ENCODE data around the gene GPR156.

The GPR156 gene

DNA sequence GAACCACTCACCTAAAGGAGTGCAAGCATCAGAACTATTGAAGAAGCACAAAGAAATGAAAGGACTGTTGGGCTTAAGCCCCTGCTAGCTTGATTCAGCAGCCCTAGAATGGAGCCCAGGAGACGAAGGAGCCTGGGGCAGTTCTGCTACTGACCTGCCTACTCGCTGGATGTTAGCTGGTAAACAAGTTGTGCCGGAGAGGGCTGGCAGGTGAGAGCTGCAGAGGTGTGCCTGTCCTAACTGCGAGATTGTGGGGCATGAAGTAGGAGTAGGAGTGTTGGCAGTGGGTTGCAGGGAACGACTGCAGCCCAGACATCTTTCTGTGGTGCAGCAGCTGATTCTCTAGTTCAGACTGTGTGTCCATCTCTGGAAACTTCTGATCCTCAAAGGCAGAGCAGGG lies 115.6 kb downstream of the GPR156 start:
- TF ChIP-seq YY1 (IDR thresholded peaks at IDR 0.05; ENCODE audit: low read depth) (no peak), RAD21 (IDR thresholded peaks at IDR 0.05; ENCODE audit: low read depth) (no peak), EP300 (IDR thresholded peaks at IDR 0.05; ENCODE audit: borderline replicate concordance) (no peak), CEBPB (IDR thresholded peaks at IDR 0.05) (no peak), CREB1 (IDR thresholded peaks at IDR 0.05; ENCODE audit: low read depth) (no peak), TCF12 (IDR thresholded peaks at IDR 0.05; ENCODE audit: low read depth) (no peak), NFIC (IDR thresholded peaks at IDR 0.05) (no peak), TAF1 (IDR thresholded peaks at IDR 0.05; ENCODE audit: low read depth) (no peak)
- TF ChIP-seq, protein P1, sequence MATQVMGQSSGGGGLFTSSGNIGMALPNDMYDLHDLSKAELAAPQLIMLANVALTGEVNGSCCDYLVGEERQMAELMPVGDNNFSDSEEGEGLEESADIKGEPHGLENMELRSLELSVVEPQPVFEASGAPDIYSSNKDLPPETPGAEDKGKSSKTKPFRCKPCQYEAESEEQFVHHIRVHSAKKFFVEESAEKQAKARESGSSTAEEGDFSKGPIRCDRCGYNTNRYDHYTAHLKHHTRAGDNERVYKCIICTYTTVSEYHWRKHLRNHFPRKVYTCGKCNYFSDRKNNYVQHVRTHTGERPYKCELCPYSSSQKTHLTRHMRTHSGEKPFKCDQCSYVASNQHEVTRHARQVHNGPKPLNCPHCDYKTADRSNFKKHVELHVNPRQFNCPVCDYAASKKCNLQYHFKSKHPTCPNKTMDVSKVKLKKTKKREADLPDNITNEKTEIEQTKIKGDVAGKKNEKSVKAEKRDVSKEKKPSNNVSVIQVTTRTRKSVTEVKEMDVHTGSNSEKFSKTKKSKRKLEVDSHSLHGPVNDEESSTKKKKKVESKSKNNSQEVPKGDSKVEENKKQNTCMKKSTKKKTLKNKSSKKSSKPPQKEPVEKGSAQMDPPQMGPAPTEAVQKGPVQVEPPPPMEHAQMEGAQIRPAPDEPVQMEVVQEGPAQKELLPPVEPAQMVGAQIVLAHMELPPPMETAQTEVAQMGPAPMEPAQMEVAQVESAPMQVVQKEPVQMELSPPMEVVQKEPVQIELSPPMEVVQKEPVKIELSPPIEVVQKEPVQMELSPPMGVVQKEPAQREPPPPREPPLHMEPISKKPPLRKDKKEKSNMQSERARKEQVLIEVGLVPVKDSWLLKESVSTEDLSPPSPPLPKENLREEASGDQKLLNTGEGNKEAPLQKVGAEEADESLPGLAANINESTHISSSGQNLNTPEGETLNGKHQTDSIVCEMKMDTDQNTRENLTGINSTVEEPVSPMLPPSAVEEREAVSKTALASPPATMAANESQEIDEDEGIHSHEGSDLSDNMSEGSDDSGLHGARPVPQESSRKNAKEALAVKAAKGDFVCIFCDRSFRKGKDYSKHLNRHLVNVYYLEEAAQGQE (IDR thresholded peaks at IDR 0.05; ENCODE audit: low read depth) = no peak
- TF ChIP-seq, protein P2, sequence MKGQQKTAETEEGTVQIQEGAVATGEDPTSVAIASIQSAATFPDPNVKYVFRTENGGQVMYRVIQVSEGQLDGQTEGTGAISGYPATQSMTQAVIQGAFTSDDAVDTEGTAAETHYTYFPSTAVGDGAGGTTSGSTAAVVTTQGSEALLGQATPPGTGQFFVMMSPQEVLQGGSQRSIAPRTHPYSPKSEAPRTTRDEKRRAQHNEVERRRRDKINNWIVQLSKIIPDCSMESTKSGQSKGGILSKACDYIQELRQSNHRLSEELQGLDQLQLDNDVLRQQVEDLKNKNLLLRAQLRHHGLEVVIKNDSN (IDR thresholded peaks at IDR 0.05) = no peak

DNA sequence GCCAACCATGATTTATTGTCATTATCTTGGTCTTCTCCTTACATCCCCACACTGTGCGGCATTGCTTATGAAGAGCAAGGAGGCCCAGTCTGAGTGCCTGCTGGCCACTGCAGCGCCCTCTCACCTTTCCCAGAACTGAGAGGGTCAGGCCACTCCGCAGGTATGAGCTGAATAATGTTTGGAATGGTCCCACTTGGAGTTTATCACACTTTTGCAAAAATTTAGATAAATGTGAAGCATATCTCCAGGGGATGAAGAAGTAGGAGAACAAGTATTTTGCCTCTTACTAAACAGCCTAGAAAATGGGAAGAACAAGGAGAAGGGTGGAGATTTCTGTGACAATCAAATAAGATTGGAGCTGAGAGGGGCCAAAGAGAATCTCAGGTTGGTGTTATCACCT lies 116.4 kb downstream of the GPR156 start:
- TF ChIP-seq ZBTB7A (IDR thresholded peaks at IDR 0.05; ENCODE audit: low read depth) (no peak), NFIC (IDR thresholded peaks at IDR 0.05) (no peak), FOXM1 (IDR thresholded peaks at IDR 0.05; ENCODE audit: borderline replicate concordance, low read depth) (no peak), TEAD4 (IDR thresholded peaks at IDR 0.05) (no peak), EGR1 (IDR thresholded peaks at IDR 0.05) (no peak)
- TF ChIP-seq, protein P1 (IDR thresholded peaks at IDR 0.05; ENCODE audit: low read depth) = no peak

DNA sequence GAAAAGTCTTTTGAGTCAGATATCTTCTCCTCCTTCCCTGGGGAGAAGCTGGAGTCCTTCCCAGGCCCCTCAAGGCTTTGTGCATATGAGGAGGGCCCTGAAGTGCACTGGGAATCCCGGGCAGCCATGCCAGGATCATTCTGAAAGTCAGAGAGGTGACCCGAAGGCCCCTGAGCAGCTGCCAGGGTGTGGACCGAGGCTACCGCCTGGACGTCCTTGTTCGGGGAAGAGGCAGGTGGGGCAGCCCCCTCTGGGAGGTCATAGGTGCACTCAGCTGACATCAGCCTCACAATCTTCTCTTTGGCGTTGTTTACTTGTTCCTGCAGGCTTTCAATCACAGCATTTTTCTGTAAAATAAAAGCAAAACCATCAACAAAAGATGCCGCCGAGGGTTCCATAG lies 117.0 kb downstream of the GPR156 start:
- TF ChIP-seq TAF1 (IDR thresholded peaks at IDR 0.05; ENCODE audit: low read depth) = no peak
- TF ChIP-seq TEAD4 (IDR thresholded peaks at IDR 0.05) = no peak
- TF ChIP-seq EGR1 (IDR thresholded peaks at IDR 0.05) = no peak
- TF ChIP-seq, protein P2 (IDR thresholded peaks at IDR 0.05) = no peak
- no peak for TF ChIP-seq ZBTB7A (IDR thresholded peaks at IDR 0.05; ENCODE audit: low read depth)
- TF ChIP-seq, protein P1 (IDR thresholded peaks at IDR 0.05; ENCODE audit: low read depth) = no peak
- no peak for TF ChIP-seq RAD21 (IDR thresholded peaks at IDR 0.05; ENCODE audit: low read depth)
- TF ChIP-seq NFIC (IDR thresholded peaks at IDR 0.05) = no peak
- no peak for TF ChIP-seq TCF12 (IDR thresholded peaks at IDR 0.05; ENCODE audit: low read depth)
- TF ChIP-seq EP300 (IDR thresholded peaks at IDR 0.05; ENCODE audit: borderline replicate concordance) = no peak
- TF ChIP-seq CREB1 (IDR thresholded peaks at IDR 0.05; ENCODE audit: low read depth) = no peak
- no peak for TF ChIP-seq CEBPB (IDR thresholded peaks at IDR 0.05)
- no peak for TF ChIP-seq FOXM1 (IDR thresholded peaks at IDR 0.05; ENCODE audit: borderline replicate concordance, low read depth)
- TF ChIP-seq, protein P3, sequence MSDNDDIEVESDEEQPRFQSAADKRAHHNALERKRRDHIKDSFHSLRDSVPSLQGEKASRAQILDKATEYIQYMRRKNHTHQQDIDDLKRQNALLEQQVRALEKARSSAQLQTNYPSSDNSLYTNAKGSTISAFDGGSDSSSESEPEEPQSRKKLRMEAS (IDR thresholded peaks at IDR 0.05) = no peak

DNA sequence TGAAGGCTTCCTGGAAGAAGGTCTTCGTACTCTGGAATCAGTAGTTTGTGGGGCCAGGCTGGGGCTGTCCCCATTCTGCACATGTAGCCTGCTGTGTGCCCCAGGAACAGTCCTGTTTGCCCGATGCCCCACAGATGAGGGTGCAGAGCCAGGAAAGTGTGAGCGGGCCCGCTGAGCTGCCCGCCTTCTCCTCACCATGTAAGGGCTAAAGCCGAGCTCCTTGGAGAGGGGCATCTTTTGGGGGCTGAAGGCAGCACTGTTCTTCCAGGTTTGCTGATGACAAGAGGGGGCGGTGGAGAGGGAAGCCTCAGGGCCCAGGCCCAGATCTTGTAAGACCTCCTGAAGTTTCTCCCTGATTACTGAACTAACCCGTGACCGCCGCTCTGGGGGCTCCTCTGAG lies 117.5 kb downstream of the GPR156 start:
- no peak for TF ChIP-seq EP300 (IDR thresholded peaks at IDR 0.05; ENCODE audit: borderline replicate concordance)
- no peak for TF ChIP-seq EGR1 (IDR thresholded peaks at IDR 0.05)
- TF ChIP-seq, protein P3 (IDR thresholded peaks at IDR 0.05) = no peak
- no peak for TF ChIP-seq CREB1 (IDR thresholded peaks at IDR 0.05; ENCODE audit: low read depth)
- TF ChIP-seq FOXM1 (IDR thresholded peaks at IDR 0.05; ENCODE audit: borderline replicate concordance, low read depth) = no peak
- TF ChIP-seq RAD21 (IDR thresholded peaks at IDR 0.05; ENCODE audit: low read depth) = no peak
- no peak for TF ChIP-seq CEBPB (IDR thresholded peaks at IDR 0.05)
- TF ChIP-seq, protein P1 (IDR thresholded peaks at IDR 0.05; ENCODE audit: low read depth) = no peak
- TF ChIP-seq TEAD4 (IDR thresholded peaks at IDR 0.05) = no peak
- no peak for TF ChIP-seq ZBTB7A (IDR thresholded peaks at IDR 0.05; ENCODE audit: low read depth)
